Middle frontal gyrus (tissue), 1 donor: ENCODE results near the gene GSC2.

ENCODE experiments used
- DNase-seq: peaks from one replicate; pipeline ENCODE4 v3.0.0-alpha.2; 2015; ENCODE audit warnings: low spot score; ENCODE audit errors: extremely low spot score

The GSC2 gene

GRCh38 chr22:19097518-19097917, 52.6 kb downstream of the GSC2 start:
- DNase-seq, result no peak
